Esophagus squamous epithelium (tissue), 5 donors: ENCODE measurements around the gene CCDC154. TPM values are rescaled to one million over a fixed set of nuclear protein-coding genes. Genes with fewer than 3 reads are reported as not detected.

Experiments
- DNase-seq: peaks from one replicate; lab custom pipeline; 2025; lab: John Stamatoyannopoulos, UW
- H3K27ac ChIP-seq, 4 donors: fragments of 200-600 bp; sonication (generic); one replicate each; pipeline ENCODE4 v1.5.1; 2016 to 2019; ENCODE audit warnings: mild to moderate bottlenecking in 1 of 4
- H3K27me3 ChIP-seq, 4 donors: fragments of 200-600 bp; sonication (generic); 1 replicate in 3 of 4; 2 replicates in 1 of 4; pipeline versions ENCODE4 v1.5.1 to v1.6.0; 2017 to 2021; ENCODE audit warnings: antibody characterized with exemption in 1 of 4
- H3K36me3 ChIP-seq, 3 donors: fragments of 200-600 bp; sonication (generic); one replicate each; pipeline ENCODE4 v1.5.1; 2016 to 2019
- H3K4me1 ChIP-seq, 3 donors: fragments of 200-600 bp; sonication (generic); one replicate each; pipeline ENCODE4 v1.5.1; 2017 to 2019
- H3K4me3 ChIP-seq, 4 donors: fragments of 200-600 bp; sonication (generic); 1 replicate in 3 of 4; 2 replicates in 1 of 4; pipeline ENCODE4 v1.5.1; 2016 to 2019; ENCODE audit warnings: mild to moderate bottlenecking in 2 of 4, moderate library complexity in 1 of 4
- H3K9me3 ChIP-seq, 3 donors: fragments of 200-600 bp; sonication (generic); one replicate each; pipeline ENCODE4 v1.5.1; 2016 to 2019
- POLR2A ChIP-seq, 4 donors: fragments of 450-650 bp; IDR thresholded peaks; one replicate each; pipeline ENCODE4 v1.6.1; 2017; ENCODE audit warnings: antibody characterized with exemption in 4 of 4, mild to moderate bottlenecking in 4 of 4, moderate library complexity in 3 of 4
- WGBS, 2 donors: methylation state at CpG; one replicate each; pipeline ENCODE4 v1.1.5; 2018; 5-methylcytosine and 5-hydroxymethylcytosine counted together
- intact Hi-C: fragments of 100-400 bp; cut with DNase I; formaldehyde crosslinking; loops from one replicate; pipeline ENCODE4 v1.15.0; 2022
- total RNA-seq, 4 donors: library from RNA; depleted of rRNA; stranded (reverse); fragments of >200 nt; gene quantifications; one replicate each; pipeline ENCODE4 v1.1.0, GENCODE V29; 2016
- TF ChIP-seq, protein P1 (sequence below), 6 experiments: fragments of 450-650 bp in 4 of 6; fragments of 200-600 bp in 2 of 6; sonication (generic) in 2 of 6; IDR thresholded peaks; one replicate each; pipeline ENCODE4 v1.5.1; 2016 to 2019; ENCODE audit warnings: antibody characterized with exemption in 6 of 6, mild to moderate bottlenecking in 4 of 6, moderate library complexity in 4 of 6
- donor health status: DM: yes; HTN: yes; CAD: no.

The CCDC154 gene
- total RNA-seq, 4 donors from 2014 or later = 0.95 TPM; not detected in 3

DNA sequence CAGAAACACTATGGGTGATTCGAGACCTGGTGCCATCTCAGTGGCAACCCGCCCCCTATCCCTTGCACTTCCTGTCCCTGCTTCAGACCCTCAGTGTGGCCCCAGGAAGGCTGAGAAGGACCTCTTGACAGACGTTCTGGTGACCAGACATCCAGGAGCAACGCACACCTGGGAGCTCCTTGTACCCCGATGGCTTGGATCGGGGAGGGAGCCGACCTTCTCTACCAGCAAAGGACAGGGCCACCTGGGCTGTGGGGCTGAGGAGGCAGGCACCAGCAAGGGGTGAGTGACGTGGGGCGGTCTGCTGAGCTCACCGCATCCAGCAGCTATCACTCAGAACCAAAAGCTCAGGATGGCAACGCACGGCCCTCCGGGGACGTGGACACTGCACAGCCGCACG is 57.0 kb downstream of the CCDC154 start:
- Histone ChIP-seq H3K27ac (no peak overlapping the region), H3K36me3 (peaks cover 0 to 100% (median 24%) of the 10 kb centered on the region in 3 donors)
- intact Hi-C loops = no loop called here

DNA sequence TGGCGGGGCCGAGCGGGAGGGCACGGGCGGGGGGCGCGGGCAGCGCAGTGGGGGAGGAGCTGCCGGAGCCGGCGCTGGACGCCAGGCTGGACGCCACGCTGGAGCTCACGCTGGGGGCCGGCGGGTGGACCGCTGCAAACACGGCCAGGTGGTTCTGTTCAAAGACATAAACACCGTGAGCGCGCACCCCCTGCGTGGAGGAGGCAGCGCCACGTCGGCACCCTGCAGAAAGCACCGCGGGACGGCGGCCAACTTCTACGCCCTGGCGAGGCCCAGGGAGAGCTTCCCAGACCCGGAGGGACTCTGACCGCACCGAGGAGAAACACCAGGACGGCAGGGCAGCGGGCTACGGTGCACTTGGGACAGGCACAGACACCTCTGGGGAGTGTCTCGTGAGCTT is 59.1 kb downstream of the CCDC154 start:
- Histone ChIP-seq H3K36me3 (peaks cover 0 to 98% (median 24%) of the 10 kb centered on the region in 3 donors), H3K4me1 (peaks cover 0 to under 1% (median 0%) of the 10 kb centered on the region in 3 donors), H3K9me3 (no peaks in the 10 kb centered on the region), H3K4me3 (no peak overlapping the region), H3K27me3 (no peaks in the 10 kb centered on the region), H3K27ac (no peak overlapping the region)
- DNase-seq = no peak
- WGBS, 2 donors = 91 to 96% methylated on average over 13 to 27 of the region's 39 CpGs
- TF ChIP-seq POLR2A (IDR thresholded peaks at IDR 0.05) = no peak
- TF ChIP-seq, protein P1, sequence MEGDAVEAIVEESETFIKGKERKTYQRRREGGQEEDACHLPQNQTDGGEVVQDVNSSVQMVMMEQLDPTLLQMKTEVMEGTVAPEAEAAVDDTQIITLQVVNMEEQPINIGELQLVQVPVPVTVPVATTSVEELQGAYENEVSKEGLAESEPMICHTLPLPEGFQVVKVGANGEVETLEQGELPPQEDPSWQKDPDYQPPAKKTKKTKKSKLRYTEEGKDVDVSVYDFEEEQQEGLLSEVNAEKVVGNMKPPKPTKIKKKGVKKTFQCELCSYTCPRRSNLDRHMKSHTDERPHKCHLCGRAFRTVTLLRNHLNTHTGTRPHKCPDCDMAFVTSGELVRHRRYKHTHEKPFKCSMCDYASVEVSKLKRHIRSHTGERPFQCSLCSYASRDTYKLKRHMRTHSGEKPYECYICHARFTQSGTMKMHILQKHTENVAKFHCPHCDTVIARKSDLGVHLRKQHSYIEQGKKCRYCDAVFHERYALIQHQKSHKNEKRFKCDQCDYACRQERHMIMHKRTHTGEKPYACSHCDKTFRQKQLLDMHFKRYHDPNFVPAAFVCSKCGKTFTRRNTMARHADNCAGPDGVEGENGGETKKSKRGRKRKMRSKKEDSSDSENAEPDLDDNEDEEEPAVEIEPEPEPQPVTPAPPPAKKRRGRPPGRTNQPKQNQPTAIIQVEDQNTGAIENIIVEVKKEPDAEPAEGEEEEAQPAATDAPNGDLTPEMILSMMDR (IDR thresholded peaks at IDR 0.05) = no peak
- intact Hi-C loops = no loop called here

More for the DNA sequence above, 57.0 kb downstream of the CCDC154 start:
- H3K4me1 ChIP-seq = no peaks in the 10 kb centered on the region
- H3K27me3 ChIP-seq = no peaks in the 10 kb centered on the region
- no peak overlapping the region for H3K4me3 ChIP-seq
- H3K9me3 ChIP-seq = no peaks in the 10 kb centered on the region
- TF ChIP-seq POLR2A (IDR thresholded peaks at IDR 0.05) = no peak
- TF ChIP-seq, protein P1 (IDR thresholded peaks at IDR 0.05) = no peak
- no peak for DNase-seq
- 100% methylated on average over 1 to 2 of the region's 16 CpGs for WGBS, 2 donors

Other genes starting within 250 kb of the CCDC154 start
- gene TPSG1, start 219.3 kb downstream of the CCDC154 start, total RNA-seq = under 1 TPM in 1 of 4 donors, not detected in 3; 0.27 TPM
- gene TPSB2, start 214.4 kb downstream of the CCDC154 start, total RNA-seq = 100 to 1,000 TPM in 1 of 4 donors, 10 to 100 TPM in 2, 1 to 10 TPM in 1; 4.0 to 537 (median 20.2) TPM
- gene TPSAB1, start 203.9 kb downstream of the CCDC154 start, total RNA-seq = 100 to 1,000 TPM in 1 of 4 donors, 10 to 100 TPM in 2, 1 to 10 TPM in 1; 3.0 to 395 (median 16.7) TPM
- gene TPSD1, start 188.5 kb downstream of the CCDC154 start, total RNA-seq = 1 to 10 TPM in 1 of 4 donors, under 1 TPM in 1, not detected in 2; 0.91 to 5.9 TPM
- gene UBE2I, start 134.9 kb downstream of the CCDC154 start, total RNA-seq = 10 to 100 TPM; 31.8 to 88.1 (median 76.3) TPM
- gene BAIAP3, start 110.9 kb downstream of the CCDC154 start, total RNA-seq = 1 to 10 TPM in 2 of 4 donors, under 1 TPM in 2; 0.68 to 2.7 (median 1.00) TPM
- gene TSR3, start 92.7 kb downstream of the CCDC154 start, total RNA-seq = 10 to 100 TPM; 57.6 to 87.4 (median 70.5) TPM
- gene GNPTG, start 92.6 kb downstream of the CCDC154 start, total RNA-seq = 10 to 100 TPM; 21.6 to 46.9 (median 37.8) TPM
- gene UNKL, start 29.9 kb downstream of the CCDC154 start, total RNA-seq = 10 to 100 TPM in 2 of 4 donors, 1 to 10 TPM in 2; 5.9 to 17.2 (median 10.6) TPM
- gene UQCC4, start 23.8 kb downstream of the CCDC154 start, total RNA-seq = 10 to 100 TPM; 14.7 to 22.6 (median 19.7) TPM
- gene PERCC1, start 13.5 kb downstream of the CCDC154 start, total RNA-seq = not detected
- gene CLCN7, start 30.5 kb upstream of the CCDC154 start, total RNA-seq = 10 to 100 TPM; 21.5 to 41.2 (median 33.6) TPM
- not detected for gene PTX4, start 44.4 kb upstream of the CCDC154 start, total RNA-seq
- gene TELO2, start 48.8 kb upstream of the CCDC154 start, total RNA-seq = 10 to 100 TPM; 17.0 to 29.3 (median 21.4) TPM
- 10 to 100 TPM in 1 of 4 donors, 1 to 10 TPM in 3; 4.3 to 32.4 (median 7.9) TPM for gene TMEM204, start 89.1 kb upstream of the CCDC154 start, total RNA-seq
- 10 to 100 TPM in 1 of 4 donors, 1 to 10 TPM in 3; 3.7 to 12.0 (median 6.8) TPM for gene IFT140, start 167.5 kb upstream of the CCDC154 start, total RNA-seq
- gene CRAMP1, start 167.8 kb upstream of the CCDC154 start, total RNA-seq = 1 to 10 TPM; 5.2 to 9.9 (median 8.0) TPM
- 10 to 100 TPM; 45.6 to 68.0 (median 48.6) TPM for gene JPT2, start 233.7 kb upstream of the CCDC154 start, total RNA-seq